ENCODE results near the gene MACROH2A1. TPM values are rescaled to one million over a fixed set of nuclear protein-coding genes. Genes with fewer than 3 reads are reported as not detected.

MACROH2A1 gene
- total RNA-seq, 4 donors from 2014 or later: 278 to 355 (median 319) TPM

DNA sequence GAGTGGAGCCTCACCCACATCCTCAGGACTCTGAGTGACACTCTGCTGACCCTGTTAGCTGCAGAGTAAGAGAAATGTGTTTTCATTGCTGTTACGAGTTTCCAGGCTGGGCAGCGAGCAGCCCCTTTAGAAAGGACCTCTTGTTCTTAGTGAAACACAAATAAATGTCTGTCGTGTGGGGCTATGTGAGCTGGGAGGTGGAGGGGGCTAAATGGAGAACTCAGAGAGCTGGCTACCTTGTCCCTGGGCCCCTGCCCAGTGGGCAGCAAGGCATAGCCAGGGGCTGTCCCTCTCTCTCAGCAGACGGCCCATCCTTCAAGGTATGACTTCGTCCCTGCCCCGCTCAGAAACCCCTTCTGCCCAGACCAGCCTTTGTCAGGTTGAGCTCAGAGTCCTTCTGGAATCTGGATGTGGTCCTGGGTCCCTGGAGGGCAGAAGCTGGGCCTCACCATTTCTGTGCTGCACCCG is 38.0 kb upstream of the MACROH2A1 start:
- peaks cover 0 to 15% (median 9%) of the 10 kb centered on the region in 3 donors for H3K4me1 ChIP-seq
- peak overlapping the region in 2 of 4 donors; percentile 2 to 16 for H3K27ac ChIP-seq
- H3K36me3 ChIP-seq: no peaks in the 10 kb centered on the region
- peaks cover 0 to 55% (median 0%) of the 10 kb centered on the region in 4 donors for H3K27me3 ChIP-seq
- WGBS, 2 donors: 44 to 69% methylated on average over 3 to 7 of the region's 7 CpGs
- DNase-seq: no peak
- intact Hi-C loops (cut with DNase I): no loop called here
- TF ChIP-seq, protein P1, sequence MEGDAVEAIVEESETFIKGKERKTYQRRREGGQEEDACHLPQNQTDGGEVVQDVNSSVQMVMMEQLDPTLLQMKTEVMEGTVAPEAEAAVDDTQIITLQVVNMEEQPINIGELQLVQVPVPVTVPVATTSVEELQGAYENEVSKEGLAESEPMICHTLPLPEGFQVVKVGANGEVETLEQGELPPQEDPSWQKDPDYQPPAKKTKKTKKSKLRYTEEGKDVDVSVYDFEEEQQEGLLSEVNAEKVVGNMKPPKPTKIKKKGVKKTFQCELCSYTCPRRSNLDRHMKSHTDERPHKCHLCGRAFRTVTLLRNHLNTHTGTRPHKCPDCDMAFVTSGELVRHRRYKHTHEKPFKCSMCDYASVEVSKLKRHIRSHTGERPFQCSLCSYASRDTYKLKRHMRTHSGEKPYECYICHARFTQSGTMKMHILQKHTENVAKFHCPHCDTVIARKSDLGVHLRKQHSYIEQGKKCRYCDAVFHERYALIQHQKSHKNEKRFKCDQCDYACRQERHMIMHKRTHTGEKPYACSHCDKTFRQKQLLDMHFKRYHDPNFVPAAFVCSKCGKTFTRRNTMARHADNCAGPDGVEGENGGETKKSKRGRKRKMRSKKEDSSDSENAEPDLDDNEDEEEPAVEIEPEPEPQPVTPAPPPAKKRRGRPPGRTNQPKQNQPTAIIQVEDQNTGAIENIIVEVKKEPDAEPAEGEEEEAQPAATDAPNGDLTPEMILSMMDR (IDR thresholded peaks at IDR 0.05): no peak
- no peak for TF ChIP-seq POLR2A (IDR thresholded peaks at IDR 0.05)
- H3K4me3 ChIP-seq: no peak overlapping the region
- no peaks in the 10 kb centered on the region for H3K9me3 ChIP-seq

DNA sequence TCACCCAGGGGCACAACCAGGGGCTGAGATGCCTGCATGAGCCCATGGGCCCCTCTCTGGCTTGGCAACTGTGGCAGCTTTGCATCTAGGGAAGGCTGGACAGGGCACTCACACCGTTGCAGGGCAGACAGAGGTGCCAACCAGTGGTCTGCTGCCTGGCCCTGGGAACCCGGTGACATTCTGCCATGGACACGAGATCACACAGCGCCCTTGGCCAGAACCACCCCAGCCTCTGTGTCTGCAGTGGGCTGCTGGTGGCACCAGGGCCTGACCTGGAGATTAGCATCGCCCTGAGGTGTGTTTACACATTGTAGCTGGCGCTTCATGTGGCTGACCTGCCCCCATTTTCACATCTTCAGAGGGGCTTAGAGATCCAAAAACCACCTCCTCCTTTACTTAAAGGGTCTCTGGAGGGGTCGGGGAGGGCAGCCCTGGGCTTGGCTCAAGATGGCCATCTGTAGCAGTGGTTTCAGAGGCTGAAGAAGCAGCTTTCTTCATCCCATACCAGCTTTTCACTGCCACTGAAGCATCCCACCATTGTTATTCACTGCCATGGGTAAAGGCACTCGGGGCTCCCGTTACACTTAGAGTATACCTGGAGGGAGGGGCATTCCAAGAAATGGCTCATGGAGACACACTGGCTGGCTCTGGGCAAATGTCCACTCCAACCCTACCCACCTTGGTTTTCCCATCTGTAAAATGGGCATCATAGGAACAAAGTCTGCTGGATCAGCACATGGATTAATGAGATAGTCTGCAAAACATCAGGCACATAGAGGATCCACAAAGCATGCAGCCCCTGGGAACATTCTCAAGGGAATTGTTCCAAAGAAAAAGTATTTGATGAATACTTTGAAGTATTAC is 36.7 kb upstream of the MACROH2A1 start:
- WGBS, 2 donors: 69 to 82% methylated on average over 3 to 5 of the region's 9 CpGs
- Histone ChIP-seq H3K4me3 (no peak overlapping the region), H3K27me3 (peaks cover 0 to 55% (median 0%) of the 10 kb centered on the region in 4 donors), H3K27ac (no peak overlapping the region), H3K9me3 (no peaks in the 10 kb centered on the region), H3K36me3 (no peaks in the 10 kb centered on the region), H3K4me1 (peaks cover 0 to 9% (median 8%) of the 10 kb centered on the region in 3 donors)
- no peak for DNase-seq
- TF ChIP-seq POLR2A (IDR thresholded peaks at IDR 0.05): no peak
- TF ChIP-seq, protein P1 (IDR thresholded peaks at IDR 0.05): no peak
- intact Hi-C loops (cut with DNase I): no loop called here

DNA sequence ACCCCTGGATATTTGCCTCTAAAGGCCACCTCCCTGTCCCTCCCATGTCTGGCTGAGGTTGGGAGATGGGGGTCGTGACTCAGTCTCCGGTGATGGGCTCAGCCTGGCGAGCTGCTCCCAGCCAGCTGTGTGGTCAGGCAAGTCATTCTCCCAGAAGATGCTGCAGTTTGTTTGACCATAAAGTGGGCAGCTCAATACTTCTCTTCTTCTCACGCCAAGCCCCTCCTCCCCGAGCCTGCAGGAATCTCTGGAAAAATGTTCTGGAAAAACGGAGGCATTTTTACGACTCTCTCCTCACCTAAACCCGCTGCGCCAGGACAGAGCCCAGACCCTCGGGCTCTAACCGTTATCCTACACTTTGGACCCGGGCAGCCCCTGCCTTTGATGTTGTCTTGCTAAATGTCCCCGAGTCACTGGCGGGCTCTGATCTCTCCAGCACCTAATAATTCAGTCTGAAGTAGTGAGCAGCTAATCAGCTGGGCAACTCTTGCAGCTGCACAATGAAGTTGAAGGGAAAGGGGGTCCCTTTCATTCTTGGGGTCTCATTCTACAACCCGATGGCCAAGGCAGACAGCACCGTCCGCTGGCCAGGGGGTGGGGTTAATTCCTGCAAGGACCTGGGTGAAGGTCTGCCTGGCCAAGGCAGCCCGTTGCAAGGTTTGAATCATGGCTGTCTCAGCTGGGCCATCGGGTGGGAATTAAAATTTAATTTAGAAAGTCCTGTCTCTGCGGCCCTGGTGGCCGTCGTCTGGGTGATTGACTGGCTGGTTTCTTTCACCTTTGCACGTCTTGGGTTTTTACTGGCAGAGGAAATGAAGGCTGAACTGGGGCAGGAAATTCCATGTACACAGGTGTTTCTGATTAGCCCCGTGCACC is 35.8 kb upstream of the MACROH2A1 start:
- Histone ChIP-seq H3K9me3 (no peaks in the 10 kb centered on the region), H3K27ac (no peak overlapping the region), H3K27me3 (peaks cover 0 to 55% (median 0%) of the 10 kb centered on the region in 4 donors), H3K36me3 (no peaks in the 10 kb centered on the region), H3K4me3 (no peak overlapping the region), H3K4me1 (peaks cover 0 to 9% (median 8%) of the 10 kb centered on the region in 3 donors)
- WGBS, 2 donors: 67 to 72% methylated on average over 13 to 18 of the region's 24 CpGs
- DNase-seq: no peak
- TF ChIP-seq POLR2A (IDR thresholded peaks at IDR 0.05): no peak
- TF ChIP-seq, protein P1 (IDR thresholded peaks at IDR 0.05): no peak
- intact Hi-C loops (cut with DNase I): no loop called here

DNA sequence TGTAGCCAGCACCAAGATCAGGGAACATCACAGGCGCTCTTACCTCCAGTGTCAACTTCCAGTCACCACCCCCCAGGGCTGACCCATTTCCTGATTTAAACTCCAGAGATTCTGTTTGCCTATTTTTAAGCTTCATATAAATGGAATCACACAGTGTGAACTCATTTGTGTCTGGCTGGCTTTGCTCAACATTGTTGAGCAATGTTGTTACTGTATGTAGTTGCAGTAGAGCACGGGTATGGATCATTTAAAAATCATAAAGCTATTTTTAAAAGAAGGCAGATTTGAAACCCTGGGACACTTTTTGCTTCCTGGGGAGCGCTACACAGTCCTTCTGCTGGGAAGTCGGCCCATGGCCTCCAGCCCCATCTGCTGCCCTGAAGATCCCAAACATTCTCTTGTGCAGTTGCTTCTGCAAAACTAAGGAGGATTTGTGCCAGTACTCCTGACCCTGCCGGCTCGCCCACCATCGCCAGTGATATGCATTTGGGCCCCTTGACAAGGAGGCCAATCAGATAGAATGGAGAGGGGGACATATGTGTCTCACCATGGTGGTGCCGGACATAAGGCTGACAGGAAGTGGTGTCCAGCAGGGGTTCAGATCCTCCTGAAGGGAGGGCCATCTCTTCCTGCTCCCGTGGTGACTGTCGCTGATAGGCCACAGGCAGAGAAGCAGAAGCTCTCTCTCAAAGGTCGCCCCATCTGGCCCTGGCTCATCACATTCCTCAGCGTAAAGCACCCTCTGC is 34.8 kb upstream of the MACROH2A1 start:
- TF ChIP-seq, protein P1 (IDR thresholded peaks at IDR 0.05): no peak
- no peak for TF ChIP-seq POLR2A (IDR thresholded peaks at IDR 0.05)
- Histone ChIP-seq H3K9me3 (peaks cover 0 to 4% (median under 1%) of the 10 kb centered on the region in 3 donors), H3K4me3 (no peak overlapping the region), H3K4me1 (peaks cover 0 to 9% (median 8%) of the 10 kb centered on the region in 3 donors), H3K27me3 (peaks cover 0 to 54% (median 0%) of the 10 kb centered on the region in 4 donors), H3K36me3 (no peaks in the 10 kb centered on the region), H3K27ac (peak overlapping the region in 1 of 4 donors; percentile 52)
- 72 to 73% methylated on average over 4 to 7 of the region's 12 CpGs for WGBS, 2 donors
- DNase-seq: no peak
- intact Hi-C loops (cut with DNase I): no loop called here
